Endothelial cell of umbilical vein (primary cell): ENCODE data around the gene FAM161B. TPM values are rescaled to one million over a fixed set of nuclear protein-coding genes. Genes with fewer than 3 reads are reported as not detected.
"Not testable (repeated sequence)": the region's sequence is repeated elsewhere in the genome, so short reads cannot be mapped to it uniquely, and the experiment has no call there.

ENCODE experiments used
- BruUV-seq: library from RNA; stranded (reverse); fragments of 400-500 nt; replicated peaks from 2 replicates; lab custom pipeline; 2021; lab: Mats Ljungman, UMichigan
- CTCF ChIA-PET: fragments of 300-600, 350-600 bp; sonication (Branson Sonifier 250); formaldehyde crosslinking; loops from one replicate; lab custom pipeline; 2021; ENCODE audit warnings: antibody characterized with exemption, inconsistent platforms; lab: Charles Lee
- POLR2A ChIA-PET: fragments of 300-600, 350-600 bp; sonication (Branson Sonifier 250); formaldehyde crosslinking; loops from one replicate; lab custom pipeline; 2021; ENCODE audit warnings: antibody characterized with exemption, inconsistent platforms; lab: Charles Lee
- DNase-seq: peaks from one replicate; pipeline ENCODE4 v3.0.0-alpha.2; 2011; ENCODE audit warnings: low read depth, low spot score
- FAIRE-seq: peaks from 2 replicates; lab custom pipeline; 2011; peaks lifted over from hg19 to GRCh38; lab: Jason Lieb, UNC
- H2AFZ ChIP-seq: 2 replicates; pipeline ENCODE4 v1.6.0; 2012; ENCODE audit warnings: low read depth, low read length, control low read depth, inconsistent platforms
- H3K27ac ChIP-seq: 2 replicates; pipeline ENCODE4 v1.5.1; 2011; ENCODE audit warnings: low read depth, mild to moderate bottlenecking, control low read depth, low read length, moderate library complexity; ENCODE audit not compliant: insufficient read depth
- H3K27me3 ChIP-seq, 2 experiments: 2 replicates each; pipeline versions ENCODE4 v1.6.0 to v1.6.1; 2011; ENCODE audit warnings: low read length in 2 of 2, mixed read lengths in 1 of 2; ENCODE audit not compliant: control insufficient read depth in 2 of 2, insufficient read depth in 2 of 2
- H3K36me3 ChIP-seq, 2 experiments: 2 replicates in 1 of 2; 3 replicates in 1 of 2; pipeline ENCODE4 v1.5.1; 2011; ENCODE audit warnings: low read length in 2 of 2, mild to moderate bottlenecking in 1 of 2, moderate library complexity in 1 of 2; ENCODE audit not compliant: control insufficient read depth in 2 of 2, insufficient read depth in 2 of 2; ENCODE audit errors: extremely low read depth in 1 of 2
- H3K4me1 ChIP-seq: 3 replicates; pipeline ENCODE4 v1.5.1; 2011; ENCODE audit warnings: mild to moderate bottlenecking, low read length; ENCODE audit not compliant: control insufficient read depth, insufficient read depth; ENCODE audit errors: extremely low read depth
- H3K4me2 ChIP-seq: 2 replicates; pipeline ENCODE4 v1.6.1; 2011; ENCODE audit warnings: low read length, control low read depth, mixed read lengths; ENCODE audit not compliant: insufficient read depth
- H3K4me3 ChIP-seq, 3 experiments: fragments of 200-600 bp in 1 of 3; sonication (generic), shearing (Covaris generic) in 1 of 3; replicated peaks in 1 of 3; 2 replicates each; pipeline ENCODE4 v1.5.1; 2011 to 2016; ENCODE audit warnings: control low read depth in 3 of 3, low read length in 3 of 3, mild to moderate bottlenecking in 2 of 3, inconsistent platforms in 1 of 3, low read depth in 1 of 3, moderate library complexity in 1 of 3; ENCODE audit not compliant: insufficient read depth in 1 of 3
- H3K79me2 ChIP-seq: 2 replicates; pipeline ENCODE4 v1.6.0; 2012; ENCODE audit warnings: low read length, inconsistent platforms; ENCODE audit not compliant: control insufficient read depth, insufficient read depth
- H3K9ac ChIP-seq: replicated peaks from 2 replicates; pipeline ENCODE3; 2011; ENCODE audit warnings: low read length, control low read depth; ENCODE audit not compliant: insufficient read depth; ENCODE audit errors: extremely low read depth
- H3K9me1 ChIP-seq: replicated peaks from 3 replicates; pipeline ENCODE4 v1.6.0; 2011; ENCODE audit warnings: mild to moderate bottlenecking, low read length; ENCODE audit not compliant: control insufficient read depth, insufficient read depth; ENCODE audit errors: extremely low read depth
- H3K9me3 ChIP-seq: replicated peaks from 2 replicates; pipeline ENCODE4 v1.5.1; 2012; ENCODE audit warnings: low read length, inconsistent platforms; ENCODE audit not compliant: control insufficient read depth, insufficient read depth
- H4K20me1 ChIP-seq: replicated peaks from 2 replicates; pipeline ENCODE3; 2011; ENCODE audit warnings: mild to moderate bottlenecking, low read length; ENCODE audit not compliant: control insufficient read depth, insufficient read depth; ENCODE audit errors: extremely low read depth
- CTCF ChIP-seq, 2 donors: IDR thresholded peaks; 1 replicate in 1 of 2; 2 replicates in 1 of 2; pipeline ENCODE4 v1.5.1; 2011; ENCODE audit warnings: low read length in 2 of 2, mild to moderate bottlenecking in 2 of 2, moderate library complexity in 2 of 2, control low read depth in 1 of 2, inconsistent platforms in 1 of 2, low read depth in 1 of 2; ENCODE audit not compliant: insufficient read depth in 1 of 2; ENCODE audit errors: extremely low read depth in 1 of 2
- EZH2 ChIP-seq: IDR thresholded peaks from 2 replicates; pipeline ENCODE4 v1.6.1; 2012; ENCODE audit warnings: borderline replicate concordance, low read depth, mild to moderate bottlenecking, moderate library complexity, low read length, inconsistent platforms; ENCODE audit not compliant: severe bottlenecking
- FOS ChIP-seq: IDR thresholded peaks from 2 replicates; pipeline ENCODE4 v1.6.1; 2011; ENCODE audit warnings: mild to moderate bottlenecking, low read length, moderate library complexity, borderline replicate concordance; ENCODE audit not compliant: insufficient read depth
- GATA2 ChIP-seq: IDR thresholded peaks from 2 replicates; pipeline ENCODE4 v1.7.0; 2011; ENCODE audit warnings: low read depth, mild to moderate bottlenecking, moderate library complexity, mixed read lengths, low read length; ENCODE audit not compliant: insufficient read length, insufficient read depth
- JUN ChIP-seq: IDR thresholded peaks from 2 replicates; pipeline ENCODE4 v1.6.1; 2011; ENCODE audit warnings: borderline replicate concordance, low read depth; ENCODE audit not compliant: insufficient read length, insufficient read depth
- MAX ChIP-seq: IDR thresholded peaks from 2 replicates; pipeline ENCODE4 v1.6.1; 2011; ENCODE audit not compliant: insufficient read depth, insufficient read length
- MYC ChIP-seq: IDR thresholded peaks from one replicate; pipeline ENCODE4 v1.6.1; 2011; ENCODE audit warnings: mild to moderate bottlenecking, low read depth, low read length
- POLR2A ChIP-seq: IDR thresholded peaks from 2 replicates; pipeline ENCODE4 v1.6.1; 2012; ENCODE audit warnings: low read depth, mild to moderate bottlenecking, control low read depth, low read length
- POLR2AphosphoS5 ChIP-seq: IDR thresholded peaks from 2 replicates; pipeline ENCODE4 v1.6.1; 2012; ENCODE audit warnings: low read depth, mild to moderate bottlenecking, control low read depth, low read length, moderate library complexity; ENCODE audit not compliant: insufficient read depth
- dilution Hi-C: fragments of 300-500 bp; cut with MboI; formaldehyde crosslinking; loops from one replicate; pipeline ENCODE4 v1.15.0; 2019; ENCODE audit warnings: low sequenced_read_pairs; ENCODE audit not compliant: extremely low pct_ligation_motif_present
- intact Hi-C: fragments of 100-400 bp; cut with micrococcal nuclease; formaldehyde crosslinking; loops from one replicate; pipeline ENCODE4 v1.10.0; 2022
- polyA plus RNA-seq, 4 experiments: library from polyadenylated mRNA; depleted of rRNA in 3 of 4; stranded (reverse) in 3 of 4; unstranded in 1 of 4; fragments of >200 nt; gene quantifications; 2 replicates each; pipeline versions ENCODE4 v1.2.1 to v1.2.3, GENCODE V29; 2011 to 2012; ENCODE audit warnings: missing spikeins in 1 of 4
- total RNA-seq: library from RNA; stranded (reverse); gene quantifications from 2 replicates; pipeline ENCODE4 v1.2.3, GENCODE V29; 2021

FAM161B gene
- total and polyA plus RNA-seq, 2 donors (not counting 3 experiments of a cell fraction or from before 2014, with no cell fraction given) = 1.6 to 3.1 TPM

DNA sequence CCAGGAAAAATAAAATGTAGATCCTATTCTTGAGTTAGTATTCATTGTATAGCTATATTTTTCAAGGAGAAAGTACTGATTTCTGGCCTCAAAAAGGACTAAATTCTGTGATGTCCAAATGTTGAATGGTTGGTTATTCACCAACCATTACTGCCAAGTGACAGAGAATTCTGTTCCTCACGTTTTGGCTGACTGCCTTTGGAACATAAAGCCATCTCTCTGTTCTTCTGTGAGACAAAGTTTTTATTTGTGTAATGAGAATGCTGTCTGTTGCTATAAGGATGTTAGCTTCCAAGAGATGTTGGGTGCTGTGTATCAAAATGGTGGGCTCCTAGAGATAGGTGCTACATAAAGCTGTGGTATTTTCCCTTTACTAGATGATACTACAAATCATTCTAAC lies 54.0 kb downstream of the FAM161B start:
- Histone ChIP-seq H3K4me2 (no peak overlapping the region), H3K27ac (no peak overlapping the region), H3K36me3 (peaks cover 9 to 24% of the 10 kb centered on the region in 2 experiments), H3K9ac (no peak overlapping the region), H4K20me1 (no peaks in the 10 kb centered on the region), H3K27me3 (no peaks in the 10 kb centered on the region), H3K9me3 (no peaks in the 10 kb centered on the region), H2AFZ (no peak overlapping the region), H3K9me1 (no peaks in the 10 kb centered on the region), H3K79me2 (peaks cover 17% of the 10 kb centered on the region), H3K4me3 (no peak overlapping the region), H3K4me1 (peaks cover 12% of the 10 kb centered on the region)
- BruUV-seq = no TSS peak
- intact Hi-C loops (no loop called here), dilution Hi-C loops (no loop called here)
- CTCF ChIA-PET = no interaction called here
- POLR2A ChIA-PET = no interaction called here
- TF ChIP-seq POLR2AphosphoS5 (no peak), CTCF (IDR thresholded peaks at IDR 0.05; ENCODE audit: extremely low read depth in 1 of 2, insufficient read depth in 1 of 2, low read depth in 1 of 2, low read length in 2 of 2) (no peak), JUN (no peak), FOS (no peak), EZH2 (no peak), GATA2 (no peak), MAX (no peak), MYC (no peak), POLR2A (no peak)
- FAIRE-seq (no peak), DNase-seq (no peak)

GRCh38 chr14:73894180-73894687 lies 55.7 kb downstream of the FAM161B start:
- dilution Hi-C loops, intact Hi-C loops: not testable (repeated sequence)
- peaks cover 34% of the 10 kb centered on the region for H3K79me2 ChIP-seq

More at GRCh38 chr14:73894180-73894687, 55.7 kb downstream of the FAM161B start:
- H4K20me1 ChIP-seq, H3K27me3 ChIP-seq, BruUV-seq, H3K9me3 ChIP-seq, H2AFZ ChIP-seq, H3K9ac ChIP-seq, DNase-seq, H3K4me3 ChIP-seq, CTCF ChIA-PET, POLR2A ChIA-PET, FAIRE-seq, H3K9me1 ChIP-seq, H3K27ac ChIP-seq, H3K4me2 ChIP-seq: not testable (repeated sequence)
- Histone ChIP-seq H3K36me3 (peaks cover 9 to 24% of the 10 kb centered on the region in 2 experiments), H3K4me1 (peaks cover 12% of the 10 kb centered on the region)
